ENCODE measurements around the gene CACNA1C.

The CACNA1C gene

DNA sequence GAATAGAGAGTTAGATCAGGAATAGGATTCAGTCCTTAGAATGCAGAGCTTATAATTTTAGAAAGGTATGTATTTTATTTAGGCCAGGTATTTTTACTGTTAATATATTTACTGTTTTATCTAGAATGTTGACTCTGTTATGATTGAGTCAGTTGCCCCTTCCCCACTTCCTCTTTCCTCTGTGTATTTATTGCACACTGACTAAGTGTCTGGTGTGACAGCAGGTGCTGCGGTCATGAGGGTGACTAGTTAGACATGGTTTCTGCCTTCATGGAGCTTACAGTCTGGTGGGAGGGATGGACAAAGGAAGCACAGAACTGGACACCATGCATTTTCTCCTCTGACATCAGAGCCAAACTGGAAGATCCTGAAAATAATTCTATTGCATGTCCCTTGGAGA, 159.8 kb downstream of the CACNA1C start:
- DNase-seq = no peak

DNA sequence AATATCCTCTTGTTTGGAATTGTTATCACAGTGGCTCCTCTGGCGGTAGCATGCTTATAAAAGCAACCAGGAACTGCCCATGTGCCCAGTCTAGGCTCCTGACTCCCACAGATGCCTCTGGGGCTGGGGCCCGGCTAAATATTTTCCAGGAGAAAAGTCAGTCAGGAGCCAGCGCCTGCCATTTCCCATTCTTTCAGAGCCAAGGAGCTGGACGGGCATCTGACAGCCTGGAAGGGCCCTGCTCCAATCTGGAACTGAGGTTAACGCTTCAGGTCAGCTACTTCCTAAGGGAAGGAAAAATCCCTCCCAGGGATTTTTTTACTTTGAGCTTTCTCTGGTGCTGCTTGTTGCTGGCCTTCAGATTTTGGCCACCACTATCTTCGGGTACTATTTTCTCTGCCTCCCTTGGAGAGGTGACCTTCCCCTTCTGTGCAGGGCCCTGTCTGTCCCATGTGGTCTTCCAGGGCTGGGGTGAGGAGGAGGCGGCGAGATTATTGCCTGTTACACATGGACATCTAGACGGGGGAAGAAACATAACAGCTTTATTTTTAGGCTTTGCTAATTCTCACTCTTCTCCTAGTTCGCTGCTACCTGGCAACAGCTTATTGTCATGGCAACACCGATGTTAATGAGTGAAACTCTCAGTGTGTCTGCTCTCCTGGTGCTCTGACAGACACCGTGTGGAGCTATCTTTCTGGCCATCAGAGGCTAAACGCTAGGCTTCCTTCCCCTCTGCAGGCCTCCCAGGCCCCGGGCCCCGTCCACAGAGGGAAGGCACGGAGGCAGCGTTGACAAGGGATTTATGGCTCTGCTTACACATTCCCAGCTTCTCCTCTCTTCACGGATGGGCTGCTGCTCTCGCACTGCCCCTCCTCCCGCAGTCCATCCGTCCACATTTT, 160.4 kb downstream of the CACNA1C start:
- no peak for DNase-seq

- DNase-seq = no peak
These were observed 161.6 kb downstream of the CACNA1C start for GRCh38 chr12:2214411-2214810.

- no peak for DNase-seq
These were observed 163.1 kb downstream of the CACNA1C start for GRCh38 chr12:2215709-2216560.

GRCh38 chr12:2218706-2219105, 165.9 kb downstream of the CACNA1C start:
- DNase-seq = no peak

GRCh38 chr12:2221030-2221621, 168.3 kb downstream of the CACNA1C start:
- DNase-seq = no peak

- no peak for DNase-seq
These were observed 169.9 kb downstream of the CACNA1C start for GRCh38 chr12:2222691-2223090.

GRCh38 chr12:2224961-2225360, 172.2 kb downstream of the CACNA1C start:
- DNase-seq = no peak

- DNase-seq = no peak
These were observed 172.9 kb downstream of the CACNA1C start for GRCh38 chr12:2225696-2226095.

DNA sequence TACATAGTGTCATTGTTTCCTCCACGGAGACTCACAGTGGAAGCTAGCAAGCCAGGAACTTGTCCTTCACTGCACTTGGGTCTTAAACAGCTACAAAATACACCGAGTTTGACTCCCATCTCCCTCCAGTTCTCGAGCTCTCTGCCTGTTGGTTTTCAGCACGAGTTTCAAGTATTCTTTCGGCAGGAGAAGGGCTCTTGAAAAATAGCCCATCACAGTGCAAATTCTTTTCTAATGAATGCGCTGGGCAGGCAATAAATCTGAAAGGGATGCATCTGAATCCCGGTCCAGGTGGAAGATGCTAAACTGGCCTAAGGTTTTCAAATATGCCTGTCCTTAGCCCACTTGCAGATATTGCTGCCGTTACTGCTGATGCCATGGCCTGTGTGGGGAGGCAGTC, 173.9 kb downstream of the CACNA1C start:
- DNase-seq = no peak

DNA sequence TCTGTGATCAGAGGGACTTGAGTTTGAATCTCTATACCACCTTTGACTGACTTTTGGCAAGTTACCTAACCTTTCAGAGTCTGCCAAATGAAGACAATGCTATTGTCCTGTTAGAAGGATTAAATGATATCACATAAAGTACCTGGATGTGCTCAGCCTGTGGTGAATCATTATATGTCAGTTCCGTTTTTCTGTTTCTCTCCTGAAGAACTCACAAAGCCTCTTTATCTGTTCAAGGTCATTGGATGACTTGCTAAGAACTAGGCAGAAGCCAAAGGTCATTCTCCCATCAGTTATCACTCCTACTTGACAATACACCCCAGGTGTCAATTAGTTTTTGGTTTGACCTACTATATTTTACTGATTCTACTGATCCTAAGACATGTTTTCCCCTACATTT, 174.6 kb downstream of the CACNA1C start:
- DNase-seq = no peak

GRCh38 chr12:2228535-2228934, 175.7 kb downstream of the CACNA1C start:
- no peak for DNase-seq

GRCh38 chr12:2229661-2230539, 177.1 kb downstream of the CACNA1C start:
- DNase-seq = no peak

- no peak for DNase-seq
These were observed 178.3 kb downstream of the CACNA1C start for GRCh38 chr12:2231011-2231595.

DNA sequence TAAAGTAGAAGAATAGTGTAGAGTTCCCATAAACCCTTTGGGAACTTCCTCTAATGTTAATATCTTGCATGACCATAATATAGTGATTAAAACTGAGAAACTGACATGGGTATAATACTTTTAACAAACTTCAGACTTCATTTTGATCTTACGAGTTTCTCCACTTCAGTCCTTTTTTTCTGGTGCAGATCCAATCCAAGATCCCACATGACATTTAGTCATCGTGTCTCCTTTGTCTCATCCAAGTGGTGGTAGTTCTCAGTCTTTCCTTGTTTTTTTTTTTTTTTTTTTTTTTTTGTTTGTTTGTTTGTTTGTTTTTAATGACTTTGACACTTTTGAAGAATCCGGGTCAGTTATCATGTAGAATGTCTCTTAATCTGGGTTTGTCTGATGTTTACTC, 179.2 kb downstream of the CACNA1C start:
- no peak for DNase-seq

DNA sequence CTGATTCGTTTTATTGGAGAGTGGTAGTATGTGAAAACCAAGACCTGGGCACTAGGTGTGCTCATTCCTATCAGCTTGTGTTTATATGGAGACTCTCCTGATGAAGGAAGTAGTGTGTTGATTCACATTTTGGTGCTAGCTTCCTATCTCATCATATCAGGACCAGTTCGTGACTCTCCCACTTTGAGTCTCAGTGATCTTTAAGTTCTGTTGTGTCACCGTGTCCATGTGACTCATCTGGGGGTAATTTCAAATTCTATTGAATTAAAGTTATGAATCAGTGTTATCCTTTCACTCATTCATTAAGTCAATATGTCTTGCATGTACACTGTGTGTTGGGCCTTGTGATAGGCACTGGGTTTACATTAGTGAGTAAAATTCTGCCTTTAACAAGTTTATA, 180.2 kb downstream of the CACNA1C start:
- DNase-seq = no peak

- no peak for DNase-seq
These were observed 181.3 kb downstream of the CACNA1C start for GRCh38 chr12:2234091-2234490.

GRCh38 chr12:2234646-2235350, 182.0 kb downstream of the CACNA1C start:
- no peak for DNase-seq

- no peak for DNase-seq
These were observed 183.9 kb downstream of the CACNA1C start for GRCh38 chr12:2236506-2237294.

GRCh38 chr12:2238111-2238510, 185.3 kb downstream of the CACNA1C start:
- DNase-seq = no peak
